ENCODE data around the gene COL6A3. TPM values are rescaled to one million over a fixed set of nuclear protein-coding genes. Genes with fewer than 3 reads are reported as not detected.

COL6A3 gene
- total and polyA plus RNA-seq, 7 experiments from 2014 or later: 0.02 to 3.1 (median 2.2) TPM

DNA sequence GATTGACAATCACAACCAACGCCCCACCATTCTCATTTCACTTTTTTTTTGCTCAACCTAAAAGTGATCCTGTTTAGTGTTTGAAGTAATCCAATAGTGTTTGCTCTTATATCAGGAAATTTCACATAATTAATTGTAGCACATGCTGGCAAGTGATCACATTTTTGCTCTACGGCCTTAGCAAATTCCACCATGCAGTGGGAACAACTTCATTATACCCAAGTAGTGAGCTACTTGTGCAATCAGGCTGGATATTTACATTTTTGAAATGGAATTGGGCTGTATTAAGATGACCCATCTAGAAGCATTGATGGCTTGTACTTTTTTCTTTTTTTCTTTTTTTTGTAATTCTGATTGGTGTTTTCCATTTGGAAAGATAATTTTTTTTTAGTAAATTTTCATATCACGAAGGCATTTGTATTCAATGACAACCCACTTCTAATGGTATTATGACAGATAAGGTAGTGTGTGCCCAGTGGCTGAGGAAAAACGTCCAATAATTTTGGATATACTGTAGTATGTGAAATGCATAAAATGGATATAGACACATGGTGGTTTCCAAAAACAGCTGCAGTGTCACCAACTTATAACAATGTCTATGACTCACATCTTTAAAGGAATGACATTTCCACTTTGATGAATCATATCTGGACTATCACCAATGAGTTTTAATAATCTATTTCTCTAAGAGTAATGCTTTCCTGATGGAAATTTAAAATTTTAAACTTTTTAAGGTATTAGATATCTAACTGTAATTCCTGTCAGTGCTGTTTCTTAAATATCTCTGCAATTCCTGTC lies 130.6 kb downstream of the COL6A3 start:
- no peak overlapping the region for H3K27ac ChIP-seq (ENCODE audit: low read depth, low read length)

DNA sequence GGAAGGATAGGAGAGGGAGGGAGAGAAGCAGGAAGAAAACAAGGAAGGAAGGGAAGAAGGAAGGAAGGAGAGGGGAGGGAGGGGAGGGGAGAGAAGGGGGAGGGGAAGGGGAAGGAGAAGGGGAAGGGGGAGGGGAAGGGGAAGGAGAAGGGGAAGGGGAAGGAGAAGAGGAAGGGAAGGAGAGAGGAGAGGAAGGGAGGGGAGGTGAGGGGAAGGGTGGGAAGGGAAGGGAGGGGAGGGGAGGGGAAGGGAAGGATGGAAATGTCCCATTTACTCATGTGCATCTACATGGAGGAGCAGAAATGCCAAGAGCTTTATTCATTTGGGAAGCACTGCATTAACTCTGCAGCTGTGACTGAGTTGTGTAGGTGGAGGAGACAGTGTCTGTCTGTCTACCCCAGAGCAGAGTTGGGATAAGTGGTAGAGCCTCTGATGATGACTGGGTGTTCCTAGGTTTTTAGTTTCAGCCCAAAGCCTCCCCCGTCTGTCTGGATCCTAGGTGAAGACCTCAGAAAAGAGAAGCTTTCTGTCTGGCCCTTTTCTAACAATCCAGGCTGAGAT lies 131.3 kb downstream of the COL6A3 start:
- H3K27me3 Mint-ChIP-seq: peaks cover 2 to 38% (median 18%) of the 10 kb centered on the region in 5 donors
- no peak overlapping the region for H3K27ac Mint-ChIP-seq

More for the DNA sequence above, 130.6 kb downstream of the COL6A3 start:
- peaks cover 0 to 11% (median 3%) of the 10 kb centered on the region in 11 donors for H3K9me3 Mint-ChIP-seq
- CTCF ChIA-PET: no interaction called here
- no peak overlapping the region for H3K4me3 Mint-ChIP-seq
- Histone ChIP-seq H3K27me3 (ENCODE audit: control insufficient read depth in 2 of 2, insufficient read depth in 2 of 2, low read length in 2 of 2) (no peaks in the 10 kb centered on the region), H3K9me3 (ENCODE audit: control insufficient read depth in 2 of 3, low read length in 3 of 3) (no peaks in the 10 kb centered on the region), H3K36me3 (ENCODE audit: control insufficient read depth in 2 of 3, insufficient read depth in 3 of 3, low read length in 3 of 3) (no peaks in the 10 kb centered on the region), H3K4me1 (ENCODE audit: control insufficient read depth in 2 of 2, insufficient read depth in 2 of 2, low read length in 2 of 2) (no peaks in the 10 kb centered on the region), H3K4me3 (ENCODE audit: low read length) (no peak overlapping the region)
- no peak overlapping the region for H3K27ac Mint-ChIP-seq
- H3K27me3 Mint-ChIP-seq: peaks cover 4 to 44% (median 25%) of the 10 kb centered on the region in 5 donors
- POLR2A ChIA-PET: no interaction called here
- DNase-seq (no peak), ATAC-seq (no peak)
- peaks cover 0 to 3% (median 0%) of the 10 kb centered on the region in 5 donors for H3K36me3 Mint-ChIP-seq
- H3K4me1 Mint-ChIP-seq: peaks cover 0 to 2% (median 0%) of the 10 kb centered on the region in 7 donors
- intact Hi-C loops (cut with micrococcal nuclease): no loop called here

DNA sequence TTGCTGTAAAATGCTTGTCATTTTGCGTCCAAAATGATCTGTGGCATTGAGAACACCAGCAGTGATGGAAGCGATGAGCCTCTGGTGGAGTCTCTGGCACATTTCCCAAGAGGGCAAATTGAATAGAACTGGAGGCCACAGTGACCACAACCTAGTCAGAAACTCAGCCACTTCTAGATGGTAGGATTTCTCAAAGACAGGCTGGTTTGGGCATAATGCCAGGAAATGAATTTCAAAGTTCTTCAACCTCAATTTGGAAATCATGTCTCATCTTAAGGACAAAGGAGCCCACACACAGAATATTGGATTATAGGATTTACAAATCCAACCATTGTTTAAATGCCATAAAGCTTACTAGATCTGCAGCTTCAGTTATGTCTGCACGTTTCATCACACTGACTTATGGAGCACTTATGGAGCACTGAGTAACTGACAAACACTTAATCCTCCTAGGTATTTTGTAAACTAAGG lies 132.1 kb downstream of the COL6A3 start:
- H3K4me1 Mint-ChIP-seq: peaks cover 0 to 2% (median 0%) of the 10 kb centered on the region in 7 donors

More for the DNA sequence above, 131.3 kb downstream of the COL6A3 start:
- H3K9me3 ChIP-seq (ENCODE audit: control insufficient read depth in 2 of 3, low read length in 3 of 3): no peaks in the 10 kb centered on the region
- POLR2A ChIA-PET: no interaction called here
- H3K9me3 Mint-ChIP-seq: peaks cover 0 to 9% (median 2%) of the 10 kb centered on the region in 11 donors
- ATAC-seq (no peak), DNase-seq (no peak)
- no peak overlapping the region for H3K27ac ChIP-seq (ENCODE audit: low read depth, low read length)
- H3K27me3 ChIP-seq (ENCODE audit: control insufficient read depth in 2 of 2, insufficient read depth in 2 of 2, low read length in 2 of 2): no peaks in the 10 kb centered on the region
- H3K36me3 Mint-ChIP-seq: peaks cover 0 to 3% (median 0%) of the 10 kb centered on the region in 5 donors
- intact Hi-C loops (cut with micrococcal nuclease): no loop called here
- no peak overlapping the region for H3K4me3 Mint-ChIP-seq
- CTCF ChIA-PET: no interaction called here
- no peak overlapping the region for H3K4me3 ChIP-seq (ENCODE audit: low read length)
- no peaks in the 10 kb centered on the region for H3K36me3 ChIP-seq (ENCODE audit: control insufficient read depth in 2 of 3, insufficient read depth in 3 of 3, low read length in 3 of 3)
- no peaks in the 10 kb centered on the region for H3K4me1 ChIP-seq (ENCODE audit: control insufficient read depth in 2 of 2, insufficient read depth in 2 of 2, low read length in 2 of 2)
- peaks cover 0 to 2% (median 0%) of the 10 kb centered on the region in 7 donors for H3K4me1 Mint-ChIP-seq

DNA sequence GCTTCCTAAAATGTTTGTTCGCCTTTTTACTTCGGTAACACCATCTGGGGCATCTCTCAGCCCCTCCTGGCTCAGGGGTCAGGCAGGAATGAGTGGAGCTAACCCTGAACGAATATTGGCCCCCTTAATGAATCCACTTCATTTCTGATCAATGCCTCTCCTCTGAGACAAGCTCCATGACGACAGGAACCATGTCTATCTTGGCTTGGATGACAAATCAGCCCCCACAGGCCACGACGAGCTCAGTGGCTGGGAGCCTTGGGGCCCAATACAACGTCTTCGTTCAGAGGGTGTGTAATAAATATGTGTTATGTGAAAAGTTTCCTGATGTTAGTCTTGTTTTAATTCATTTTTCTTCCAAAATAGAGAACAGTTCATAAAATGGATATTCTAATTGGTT lies 133.0 kb downstream of the COL6A3 start:
- Mint-ChIP-seq H3K36me3 (no peaks in the 10 kb centered on the region), H3K9me3 (no peaks in the 10 kb centered on the region), H3K4me1 (peaks cover 0 to 2% (median 0%) of the 10 kb centered on the region in 7 donors), H3K27ac (no peak overlapping the region), H3K27me3 (peaks cover 4 to 26% (median 13%) of the 10 kb centered on the region in 5 donors), H3K4me3 (no peak overlapping the region)
- ATAC-seq (no peak), DNase-seq (no peak)
- Histone ChIP-seq H3K4me1 (ENCODE audit: control insufficient read depth in 2 of 2, insufficient read depth in 2 of 2, low read length in 2 of 2) (no peaks in the 10 kb centered on the region), H3K4me3 (ENCODE audit: low read length) (no peak overlapping the region), H3K27me3 (ENCODE audit: control insufficient read depth in 2 of 2, insufficient read depth in 2 of 2, low read length in 2 of 2) (no peaks in the 10 kb centered on the region), H3K27ac (ENCODE audit: low read depth, low read length) (no peak overlapping the region), H3K9me3 (ENCODE audit: control insufficient read depth in 2 of 3, low read length in 3 of 3) (no peaks in the 10 kb centered on the region), H3K36me3 (ENCODE audit: control insufficient read depth in 2 of 3, insufficient read depth in 3 of 3, low read length in 3 of 3) (no peaks in the 10 kb centered on the region)
- intact Hi-C loops (cut with micrococcal nuclease): no loop called here
- ChIA-PET CTCF (no interaction called here), POLR2A (no interaction called here)

More for the DNA sequence above, 132.1 kb downstream of the COL6A3 start:
- CTCF ChIA-PET: no interaction called here
- H3K9me3 ChIP-seq (ENCODE audit: control insufficient read depth in 2 of 3, low read length in 3 of 3): no peaks in the 10 kb centered on the region
- DNase-seq: no peak
- no peaks in the 10 kb centered on the region for H3K36me3 ChIP-seq (ENCODE audit: control insufficient read depth in 2 of 3, insufficient read depth in 3 of 3, low read length in 3 of 3)
- no peak overlapping the region for H3K27ac ChIP-seq (ENCODE audit: low read depth, low read length)
- Mint-ChIP-seq H3K27me3 (peaks cover 4 to 31% (median 14%) of the 10 kb centered on the region in 5 donors), H3K36me3 (peaks cover 0 to 3% (median 0%) of the 10 kb centered on the region in 5 donors), H3K9me3 (peaks cover 0 to 4% (median 0%) of the 10 kb centered on the region in 11 donors), H3K4me3 (no peak overlapping the region), H3K27ac (no peak overlapping the region)
- H3K4me3 ChIP-seq (ENCODE audit: low read length): no peak overlapping the region
- intact Hi-C loops (cut with micrococcal nuclease): no loop called here
- POLR2A ChIA-PET: no interaction called here
- no peak for ATAC-seq
- no peaks in the 10 kb centered on the region for H3K4me1 ChIP-seq (ENCODE audit: control insufficient read depth in 2 of 2, insufficient read depth in 2 of 2, low read length in 2 of 2)
- no peaks in the 10 kb centered on the region for H3K27me3 ChIP-seq (ENCODE audit: control insufficient read depth in 2 of 2, insufficient read depth in 2 of 2, low read length in 2 of 2)

DNA sequence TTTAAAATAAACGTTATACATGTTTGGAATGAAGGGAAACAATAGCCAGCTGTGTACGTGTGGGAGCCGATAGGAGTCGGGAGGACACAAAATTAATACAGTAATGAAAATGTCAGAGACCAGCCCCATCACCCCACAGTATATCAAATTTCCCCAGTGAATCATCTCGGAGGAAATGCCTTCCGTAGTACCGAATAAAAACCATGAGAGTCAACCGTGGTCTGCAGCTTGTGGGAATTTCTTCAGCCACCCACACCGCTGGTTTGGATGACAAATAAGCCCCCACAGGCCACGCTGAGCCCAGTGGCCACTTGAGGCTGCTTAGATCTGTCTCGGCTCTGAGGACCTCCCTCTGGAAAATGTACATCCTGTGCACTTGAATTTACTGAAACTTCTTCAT lies 133.7 kb downstream of the COL6A3 start:
- ATAC-seq (no peak), DNase-seq (no peak)
- Histone ChIP-seq H3K9me3 (ENCODE audit: control insufficient read depth in 2 of 3, low read length in 3 of 3) (no peaks in the 10 kb centered on the region), H3K4me3 (ENCODE audit: low read length) (no peak overlapping the region), H3K4me1 (ENCODE audit: control insufficient read depth in 2 of 2, insufficient read depth in 2 of 2, low read length in 2 of 2) (no peaks in the 10 kb centered on the region), H3K27ac (ENCODE audit: low read depth, low read length) (no peak overlapping the region), H3K27me3 (ENCODE audit: control insufficient read depth in 2 of 2, insufficient read depth in 2 of 2, low read length in 2 of 2) (no peaks in the 10 kb centered on the region), H3K36me3 (ENCODE audit: control insufficient read depth in 2 of 3, insufficient read depth in 3 of 3, low read length in 3 of 3) (no peaks in the 10 kb centered on the region)
- Mint-ChIP-seq H3K9me3 (no peaks in the 10 kb centered on the region), H3K36me3 (no peaks in the 10 kb centered on the region), H3K27ac (no peak overlapping the region), H3K4me1 (peaks cover 0 to 2% (median 0%) of the 10 kb centered on the region in 7 donors), H3K4me3 (no peak overlapping the region), H3K27me3 (peaks cover 4 to 26% (median 14%) of the 10 kb centered on the region in 5 donors)
- POLR2A ChIA-PET: no interaction called here
- CTCF ChIA-PET: no interaction called here
- intact Hi-C loops (cut with micrococcal nuclease): no loop called here

DNA sequence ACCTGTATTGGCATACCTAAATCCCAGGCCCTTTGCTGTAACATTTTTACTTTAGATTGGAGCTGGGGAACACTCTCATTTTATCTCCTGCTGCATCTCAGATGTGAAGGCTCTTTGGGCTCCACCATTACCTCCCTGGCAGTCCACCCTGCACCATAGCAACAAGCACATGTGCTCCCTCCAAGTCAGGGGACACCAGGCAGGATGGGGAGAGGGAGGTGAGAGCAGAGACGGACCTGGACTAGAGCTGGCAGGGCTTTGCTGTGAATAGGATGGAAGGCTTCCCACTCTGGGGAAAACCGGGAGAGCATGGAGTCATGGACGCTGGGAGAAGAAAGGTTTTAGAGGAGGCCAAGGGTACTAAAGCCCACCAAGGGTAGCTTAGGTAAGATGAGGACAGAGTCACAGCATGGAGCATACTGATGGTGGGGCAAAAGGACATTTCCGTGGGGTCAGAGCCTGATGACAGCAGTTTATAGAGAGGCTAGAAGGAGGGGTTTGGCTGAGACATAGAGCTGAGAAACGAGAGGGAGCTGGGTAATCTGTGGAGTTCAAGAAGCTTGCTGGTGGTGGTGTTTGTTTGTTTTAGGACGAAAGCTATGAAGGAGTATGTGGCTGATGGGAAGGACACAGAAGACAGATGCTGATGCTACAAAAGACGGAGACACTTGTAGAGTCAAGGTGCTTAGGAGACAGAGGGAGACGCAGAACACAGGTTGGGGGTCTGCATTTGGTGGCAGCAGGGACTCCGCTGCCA lies 134.8 kb downstream of the COL6A3 start:
- ChIA-PET POLR2A (no interaction called here), CTCF (no interaction called here)
- no peak for ATAC-seq
- Histone ChIP-seq H3K9me3 (ENCODE audit: control insufficient read depth in 2 of 3, low read length in 3 of 3) (no peaks in the 10 kb centered on the region), H3K4me1 (ENCODE audit: control insufficient read depth in 2 of 2, insufficient read depth in 2 of 2, low read length in 2 of 2) (no peaks in the 10 kb centered on the region), H3K36me3 (ENCODE audit: control insufficient read depth in 2 of 3, insufficient read depth in 3 of 3, low read length in 3 of 3) (no peaks in the 10 kb centered on the region), H3K27me3 (ENCODE audit: control insufficient read depth in 2 of 2, insufficient read depth in 2 of 2, low read length in 2 of 2) (no peaks in the 10 kb centered on the region), H3K4me3 (ENCODE audit: low read length) (no peak overlapping the region), H3K27ac (ENCODE audit: low read depth, low read length) (no peak overlapping the region)
- Mint-ChIP-seq H3K4me3 (no peak overlapping the region), H3K36me3 (no peaks in the 10 kb centered on the region), H3K27me3 (peaks cover 4 to 26% (median 14%) of the 10 kb centered on the region in 5 donors), H3K27ac (no peak overlapping the region), H3K4me1 (peaks cover 0 to 2% (median 0%) of the 10 kb centered on the region in 7 donors), H3K9me3 (no peaks in the 10 kb centered on the region)
- intact Hi-C loops (cut with micrococcal nuclease): no loop called here
- DNase-seq: no peak

All from naive thymus-derived CD4-positive, alpha-beta T cell (primary cell).